ENCODE results near the gene GLIPR1L2. TPM values are rescaled to one million over a fixed set of nuclear protein-coding genes. Genes with fewer than 3 reads are reported as not detected.
"Not testable (repeated sequence)": the region's sequence is repeated elsewhere in the genome, so short reads cannot be mapped to it uniquely, and the experiment has no call there.

The GLIPR1L2 gene
- total RNA-seq, 1 donor from 2014 or later, result 0.25 TPM

DNA sequence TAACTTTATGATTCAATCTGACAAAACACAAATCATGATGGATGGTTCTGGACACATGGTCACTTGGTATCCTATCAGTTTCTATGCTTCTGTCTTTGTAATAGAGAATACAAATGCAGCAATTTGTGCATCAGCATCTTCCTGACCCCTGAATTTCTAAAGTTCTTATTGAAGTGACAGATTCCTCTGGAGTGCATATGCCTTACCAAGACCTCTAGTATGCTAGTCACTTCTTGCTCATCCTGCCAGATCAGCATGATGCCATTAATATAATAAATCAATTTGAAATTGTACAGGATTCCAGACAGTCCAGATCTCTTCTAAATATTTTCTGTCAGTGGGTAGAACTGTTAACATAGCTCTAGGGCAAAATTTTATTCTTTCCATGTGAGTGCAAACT lies 49.0 kb downstream of the GLIPR1L2 start:
- H3K9me3 Mint-ChIP-seq (ENCODE audit: unreplicated experiment), result peaks cover 15% of the 10 kb centered on the region
- no peak overlapping the region for H3K27ac ChIP-seq (ENCODE audit: low read depth, low read length)

DNA sequence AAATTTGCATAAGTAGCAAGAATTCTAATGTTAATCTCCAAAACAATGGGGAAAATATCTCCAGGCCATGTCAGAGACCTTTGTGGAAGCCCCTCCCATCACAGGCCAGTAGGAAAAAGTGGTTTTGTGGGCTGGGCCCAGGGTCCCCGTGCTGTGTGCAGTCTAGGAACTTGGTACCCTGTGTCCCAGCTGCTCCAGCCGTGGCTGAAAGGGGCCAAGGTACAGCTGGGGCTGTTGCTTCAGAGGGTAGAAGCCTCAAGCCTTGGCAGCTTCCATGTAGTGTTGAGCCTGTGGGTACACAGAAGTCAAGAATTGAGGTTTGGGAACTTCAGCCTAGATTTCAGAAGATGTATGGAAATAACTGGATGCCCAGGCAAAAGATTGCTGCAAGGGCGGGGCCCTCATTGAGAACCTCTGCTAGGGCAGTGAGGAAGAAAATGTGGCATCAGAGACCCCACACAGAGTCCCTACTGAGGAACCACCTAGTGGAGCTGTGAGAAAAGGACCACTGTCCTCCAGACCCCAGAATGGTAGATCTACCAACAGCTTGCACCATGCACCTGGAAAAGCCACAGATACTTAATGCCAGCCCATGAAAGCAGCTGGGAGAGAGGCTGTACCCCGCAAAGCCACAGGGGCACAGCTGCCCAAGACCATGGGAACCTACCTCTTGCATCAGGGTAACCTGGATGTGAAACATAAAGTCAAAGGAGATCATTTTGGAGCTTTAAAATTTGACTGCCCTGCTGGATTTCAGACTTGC lies 51.0 kb downstream of the GLIPR1L2 start:
- H3K27me3 ChIP-seq (ENCODE audit: insufficient read depth, low read length); H3K36me3 ChIP-seq (ENCODE audit: insufficient read depth, low read length); H3K79me2 ChIP-seq (ENCODE audit: insufficient read depth, low read length); H3K36me3 Mint-ChIP-seq (ENCODE audit: low read depth, unreplicated experiment); DNase-seq (ENCODE audit: low read depth); H3K9me3 ChIP-seq (ENCODE audit: insufficient read depth, low read depth, low read length); H3K4me3 Mint-ChIP-seq (ENCODE audit: unreplicated experiment); FAIRE-seq; H3K9ac ChIP-seq (ENCODE audit: low read length); H2AFZ ChIP-seq (ENCODE audit: low read depth, low read length); H3K4me3 ChIP-seq (ENCODE audit: insufficient read depth, low read depth, low read length); H3K27me3 Mint-ChIP-seq (ENCODE audit: low read depth, unreplicated experiment); H3K4me2 ChIP-seq (ENCODE audit: low read length); H3K27ac Mint-ChIP-seq (ENCODE audit: unreplicated experiment); H4K20me1 ChIP-seq (ENCODE audit: insufficient read depth, low read length); H3K27ac ChIP-seq (ENCODE audit: low read depth, low read length): not testable (repeated sequence)
- H3K4me1 ChIP-seq (ENCODE audit: insufficient read depth, low read length), result peaks cover 22% of the 10 kb centered on the region
- Mint-ChIP-seq H3K9me3 (ENCODE audit: unreplicated experiment) (peaks cover 15% of the 10 kb centered on the region), H3K4me1 (ENCODE audit: low read depth, unreplicated experiment) (peaks cover 20% of the 10 kb centered on the region)

More for the DNA sequence above, 49.0 kb downstream of the GLIPR1L2 start:
- Histone ChIP-seq H3K36me3 (ENCODE audit: insufficient read depth, low read length) (no peaks in the 10 kb centered on the region), H3K4me2 (ENCODE audit: low read length) (no peak overlapping the region), H3K27me3 (ENCODE audit: insufficient read depth, low read length) (no peaks in the 10 kb centered on the region), H3K4me1 (ENCODE audit: insufficient read depth, low read length) (peaks cover 8% of the 10 kb centered on the region), H3K9me3 (ENCODE audit: insufficient read depth, low read depth, low read length) (no peaks in the 10 kb centered on the region), H3K79me2 (ENCODE audit: insufficient read depth, low read length) (no peaks in the 10 kb centered on the region), H3K4me3 (ENCODE audit: insufficient read depth, low read depth, low read length) (no peak overlapping the region), H4K20me1 (ENCODE audit: insufficient read depth, low read length) (no peaks in the 10 kb centered on the region), H3K9ac (ENCODE audit: low read length) (no peak overlapping the region), H2AFZ (ENCODE audit: low read depth, low read length) (no peak overlapping the region)
- no peak for TF ChIP-seq CTCF (IDR thresholded peaks at IDR 0.05; ENCODE audit: insufficient read depth, low read depth, low read length)
- TF ChIP-seq EZH2 (IDR thresholded peaks at IDR 0.05; ENCODE audit: insufficient read depth, low read length), result no peak
- no peak overlapping the region for H3K27ac Mint-ChIP-seq (ENCODE audit: unreplicated experiment)
- FAIRE-seq (no peak), DNase-seq (ENCODE audit: low read depth) (no peak)
- H3K4me3 Mint-ChIP-seq (ENCODE audit: unreplicated experiment), result no peak overlapping the region
- H3K36me3 Mint-ChIP-seq (ENCODE audit: low read depth, unreplicated experiment), result no peaks in the 10 kb centered on the region
- no peaks in the 10 kb centered on the region for H3K27me3 Mint-ChIP-seq (ENCODE audit: low read depth, unreplicated experiment)
- peaks cover 16% of the 10 kb centered on the region for H3K4me1 Mint-ChIP-seq (ENCODE audit: low read depth, unreplicated experiment)

DNA sequence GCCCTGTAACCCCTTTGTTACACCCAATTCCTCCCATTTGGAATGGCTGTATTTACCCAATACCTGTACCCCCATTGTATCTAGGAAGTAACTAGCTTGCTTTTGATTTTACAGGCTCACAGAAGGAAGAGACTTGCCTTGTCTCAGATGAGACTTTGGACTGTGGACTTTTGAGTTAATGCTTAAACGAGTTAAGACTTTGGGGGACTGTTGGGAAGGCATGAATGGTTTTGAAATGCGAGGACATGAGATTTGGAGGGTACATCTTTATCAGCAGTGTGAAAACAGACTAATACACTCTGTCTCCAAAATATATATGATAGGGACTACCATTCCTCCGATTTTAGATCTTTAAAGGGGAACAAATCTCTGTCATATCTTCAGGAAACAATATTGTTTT lies 51.6 kb downstream of the GLIPR1L2 start:
- not testable (repeated sequence) for H4K20me1 ChIP-seq (ENCODE audit: insufficient read depth, low read length); FAIRE-seq; H3K36me3 Mint-ChIP-seq (ENCODE audit: low read depth, unreplicated experiment); H3K4me2 ChIP-seq (ENCODE audit: low read length); H3K36me3 ChIP-seq (ENCODE audit: insufficient read depth, low read length); H3K27me3 ChIP-seq (ENCODE audit: insufficient read depth, low read length); H3K9me3 ChIP-seq (ENCODE audit: insufficient read depth, low read depth, low read length); H3K4me3 Mint-ChIP-seq (ENCODE audit: unreplicated experiment); H3K27ac ChIP-seq (ENCODE audit: low read depth, low read length); H3K79me2 ChIP-seq (ENCODE audit: insufficient read depth, low read length); DNase-seq (ENCODE audit: low read depth); H3K9ac ChIP-seq (ENCODE audit: low read length); H3K27me3 Mint-ChIP-seq (ENCODE audit: low read depth, unreplicated experiment); H2AFZ ChIP-seq (ENCODE audit: low read depth, low read length); H3K27ac Mint-ChIP-seq (ENCODE audit: unreplicated experiment); H3K4me3 ChIP-seq (ENCODE audit: insufficient read depth, low read depth, low read length)
- H3K9me3 Mint-ChIP-seq (ENCODE audit: unreplicated experiment), result peaks cover 13% of the 10 kb centered on the region
- peaks cover 27% of the 10 kb centered on the region for H3K4me1 ChIP-seq (ENCODE audit: insufficient read depth, low read length)
- peaks cover 24% of the 10 kb centered on the region for H3K4me1 Mint-ChIP-seq (ENCODE audit: low read depth, unreplicated experiment)

Data from astrocyte (in vitro differentiated cells and primary cell).